A549 (cell line): ENCODE data around the gene ULBP3.

Experiments used
- CTCF ChIP-seq: fragments of >200 bp; sonication (Bioruptor Twin); formaldehyde crosslinking; IDR thresholded peaks from 3 replicates; pipeline ENCODE4 v1.5.1; 2016
- RNF2 ChIP-seq: fragments of 200-600 bp; sonication (generic); IDR thresholded peaks from 2 replicates; pipeline ENCODE4 v1.6.1; 2016; ENCODE audit warnings: low read depth, mild to moderate bottlenecking, antibody characterized with exemption, moderate library complexity, borderline replicate concordance

GRCh38 chr6:150046943-150047342 is 22.0 kb downstream of the ULBP3 start:
- no peak for TF ChIP-seq RNF2
- no peak for TF ChIP-seq CTCF
